Measurements from ENCODE around the gene NKTR.

- TF ChIP-seq CTCF (IDR thresholded peaks at IDR 0.05; ENCODE audit: low read depth, low read length), result no peak
- no peak for TF ChIP-seq MYC (IDR thresholded peaks at IDR 0.05; ENCODE audit: low read depth, low read length)
- TF ChIP-seq MAX (IDR thresholded peaks at IDR 0.05; ENCODE audit: low read depth, low read length), result no peak
- no peak for TF ChIP-seq POLR2A (IDR thresholded peaks at IDR 0.05; ENCODE audit: extremely low read depth, insufficient read length)
Measured at GRCh38 chr3:42595682-42596081, 4.8 kb upstream of the NKTR start.

Data from NB4 (cell line).